DND-41 (cell line): ENCODE results near the gene LRP11.

Experiments used
- ATAC-seq: fragments of 200-7000 bp; cut with Tn5 transposase; 3 replicates; pipeline ENCODE4 v1.9.1; 2021; ENCODE audit warnings: low read depth; ENCODE audit not compliant: insufficient read depth
- DNase-seq: peaks from one replicate; pipeline ENCODE4 v3.0.0-alpha.2; 2020
- H2AFZ ChIP-seq: 2 replicates; pipeline ENCODE4 v1.6.0; 2012; ENCODE audit warnings: low read depth, low read length
- H3K27ac ChIP-seq: 2 replicates; pipeline ENCODE4 v1.5.1; 2012; ENCODE audit warnings: low read length, inconsistent platforms
- H3K27me3 ChIP-seq: fragments of 200-600 bp; sonication (generic); 2 replicates; pipeline ENCODE4 v1.6.0; 2012; ENCODE audit warnings: low read length, mild to moderate bottlenecking, inconsistent platforms; ENCODE audit not compliant: insufficient read depth, poor library complexity
- H3K36me3 ChIP-seq: 2 replicates; pipeline ENCODE4 v1.5.1; 2012; ENCODE audit warnings: low read length, inconsistent platforms; ENCODE audit not compliant: insufficient read depth
- H3K4me1 ChIP-seq: 2 replicates; pipeline ENCODE4 v1.5.1; 2012; ENCODE audit warnings: mild to moderate bottlenecking, low read length; ENCODE audit not compliant: insufficient read depth
- H3K4me2 ChIP-seq: 2 replicates; pipeline ENCODE4 v1.6.0; 2012; ENCODE audit warnings: mild to moderate bottlenecking, moderate library complexity, low read length, inconsistent platforms; ENCODE audit not compliant: insufficient read depth
- H3K4me3 ChIP-seq, 2 experiments: fragments of 200-600 bp in 1 of 2; shearing (Covaris generic) in 1 of 2; 2 replicates each; pipeline ENCODE4 v1.5.1; 2012 to 2016; ENCODE audit warnings: inconsistent platforms in 2 of 2, low read length in 2 of 2, mild to moderate bottlenecking in 2 of 2, low read depth in 1 of 2, moderate library complexity in 1 of 2
- H3K79me2 ChIP-seq: 2 replicates; pipeline ENCODE4 v1.6.0; 2012; ENCODE audit warnings: low read length, inconsistent platforms; ENCODE audit not compliant: insufficient read depth
- H3K9ac ChIP-seq: 2 replicates; pipeline ENCODE4 v1.6.0; 2012; ENCODE audit warnings: low read depth, mild to moderate bottlenecking, inconsistent platforms, low read length, moderate library complexity
- H3K9me3 ChIP-seq: 2 replicates; pipeline ENCODE4 v1.5.1; 2012; ENCODE audit warnings: low read length, moderate library complexity, mild to moderate bottlenecking, inconsistent platforms; ENCODE audit not compliant: insufficient read depth, severe bottlenecking
- H4K20me1 ChIP-seq: 2 replicates; pipeline ENCODE4 v1.6.0; 2012; ENCODE audit warnings: low read length; ENCODE audit not compliant: insufficient read depth
- EZH2 ChIP-seq: IDR thresholded peaks from 3 replicates; pipeline ENCODE4 v1.6.1; 2012; ENCODE audit warnings: borderline replicate concordance, low read depth, mild to moderate bottlenecking, moderate library complexity, low read length, inconsistent platforms; ENCODE audit not compliant: severe bottlenecking
- TF ChIP-seq, protein P1 (sequence below): IDR thresholded peaks from 2 replicates; pipeline ENCODE4 v1.5.1; 2012; ENCODE audit warnings: borderline replicate concordance, low read length, moderate library complexity, mild to moderate bottlenecking; ENCODE audit not compliant: poor library complexity, severe bottlenecking; ENCODE audit errors: extremely low read depth

The LRP11 gene

DNA sequence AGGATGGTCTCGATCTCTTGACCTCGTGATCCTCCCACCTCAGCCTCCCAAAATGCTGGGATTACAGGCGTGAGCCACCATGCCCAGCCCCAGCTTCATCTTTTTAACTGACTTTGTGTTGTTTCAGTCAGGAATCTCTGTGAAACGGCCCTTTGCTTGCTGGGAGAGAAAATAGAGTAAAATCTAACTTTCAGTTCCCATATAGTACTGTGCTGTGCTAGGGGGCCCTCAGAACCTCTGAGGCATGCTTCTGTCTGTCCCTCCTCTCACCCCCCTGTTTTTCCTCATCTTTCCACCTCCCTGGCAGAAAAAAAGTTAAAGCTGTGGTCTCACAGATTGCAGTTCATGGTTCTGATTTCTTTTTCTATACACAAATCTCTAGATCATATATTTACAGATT is 48.4 kb downstream of the LRP11 start:
- Histone ChIP-seq H3K27me3 (no peaks in the 10 kb centered on the region), H3K9ac (no peak overlapping the region), H4K20me1 (no peaks in the 10 kb centered on the region), H3K79me2 (no peaks in the 10 kb centered on the region), H2AFZ (no peak overlapping the region), H3K27ac (no peak overlapping the region), H3K4me1 (peaks cover 16% of the 10 kb centered on the region), H3K4me2 (no peak overlapping the region), H3K4me3 (no peak overlapping the region), H3K36me3 (peaks cover 12% of the 10 kb centered on the region), H3K9me3 (no peaks in the 10 kb centered on the region)
- DNase-seq = no peak
- TF ChIP-seq EZH2 = no peak
- TF ChIP-seq, protein P1, sequence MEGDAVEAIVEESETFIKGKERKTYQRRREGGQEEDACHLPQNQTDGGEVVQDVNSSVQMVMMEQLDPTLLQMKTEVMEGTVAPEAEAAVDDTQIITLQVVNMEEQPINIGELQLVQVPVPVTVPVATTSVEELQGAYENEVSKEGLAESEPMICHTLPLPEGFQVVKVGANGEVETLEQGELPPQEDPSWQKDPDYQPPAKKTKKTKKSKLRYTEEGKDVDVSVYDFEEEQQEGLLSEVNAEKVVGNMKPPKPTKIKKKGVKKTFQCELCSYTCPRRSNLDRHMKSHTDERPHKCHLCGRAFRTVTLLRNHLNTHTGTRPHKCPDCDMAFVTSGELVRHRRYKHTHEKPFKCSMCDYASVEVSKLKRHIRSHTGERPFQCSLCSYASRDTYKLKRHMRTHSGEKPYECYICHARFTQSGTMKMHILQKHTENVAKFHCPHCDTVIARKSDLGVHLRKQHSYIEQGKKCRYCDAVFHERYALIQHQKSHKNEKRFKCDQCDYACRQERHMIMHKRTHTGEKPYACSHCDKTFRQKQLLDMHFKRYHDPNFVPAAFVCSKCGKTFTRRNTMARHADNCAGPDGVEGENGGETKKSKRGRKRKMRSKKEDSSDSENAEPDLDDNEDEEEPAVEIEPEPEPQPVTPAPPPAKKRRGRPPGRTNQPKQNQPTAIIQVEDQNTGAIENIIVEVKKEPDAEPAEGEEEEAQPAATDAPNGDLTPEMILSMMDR = no peak
- ATAC-seq = no peak

DNA sequence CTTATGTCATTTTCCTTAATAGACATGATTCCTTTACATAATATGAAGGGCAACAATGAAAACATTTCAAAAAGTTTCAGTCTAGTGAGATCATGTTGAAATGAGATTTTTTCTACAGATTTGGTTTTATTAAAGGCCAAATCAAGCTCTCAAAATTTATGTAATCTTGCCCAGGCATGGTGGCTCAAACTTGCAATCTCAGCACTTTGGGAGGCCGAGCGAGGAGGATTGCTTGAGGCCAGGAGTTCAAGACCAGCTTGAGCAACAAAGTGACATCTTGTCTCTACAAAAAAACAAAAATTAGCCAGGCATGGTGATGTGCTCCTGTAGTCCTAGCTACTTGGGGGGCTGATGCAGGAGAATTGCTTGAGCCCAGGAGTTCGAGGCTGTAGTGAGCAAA is 50.8 kb downstream of the LRP11 start:
- Histone ChIP-seq H3K4me3 (no peak overlapping the region), H3K27ac (no peak overlapping the region), H3K4me1 (peaks cover 35% of the 10 kb centered on the region), H3K79me2 (no peaks in the 10 kb centered on the region), H2AFZ (no peak overlapping the region), H4K20me1 (no peaks in the 10 kb centered on the region), H3K9me3 (no peaks in the 10 kb centered on the region), H3K4me2 (no peak overlapping the region), H3K36me3 (peaks cover 12% of the 10 kb centered on the region), H3K27me3 (no peaks in the 10 kb centered on the region), H3K9ac (no peak overlapping the region)
- ATAC-seq = no peak
- TF ChIP-seq, protein P1 = no peak
- no peak for TF ChIP-seq EZH2
- no peak for DNase-seq

DNA sequence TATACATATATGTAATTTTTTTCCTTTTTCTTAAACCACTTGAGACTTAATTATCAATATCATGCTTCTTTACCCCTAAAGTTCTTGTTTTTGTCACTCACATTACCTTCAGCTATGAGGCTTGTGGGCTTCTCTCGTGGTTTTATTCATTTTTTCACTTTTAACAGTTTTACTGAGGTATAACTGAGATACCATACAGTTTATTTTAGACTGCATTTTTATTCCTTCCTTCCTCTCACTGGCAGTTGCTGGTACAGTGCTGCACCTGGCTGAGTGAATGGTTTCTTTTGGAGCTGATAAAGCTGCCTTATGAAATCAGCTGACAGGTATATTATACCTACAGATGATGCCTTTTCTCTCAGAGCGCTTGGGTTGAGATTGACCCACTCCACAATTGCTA is 54.4 kb downstream of the LRP11 start:
- DNase-seq (peak; percentile 39), ATAC-seq (peak; percentile 66)
- peaks cover 49% of the 10 kb centered on the region for H3K4me1 ChIP-seq
- no peaks in the 10 kb centered on the region for H3K79me2 ChIP-seq
- H3K9ac ChIP-seq = peak overlapping the region; percentile 26; the same call in 1 of the 2 replicates
- H3K27me3 ChIP-seq = no peaks in the 10 kb centered on the region
- H4K20me1 ChIP-seq = no peaks in the 10 kb centered on the region
- no peaks in the 10 kb centered on the region for H3K9me3 ChIP-seq
- no peak for TF ChIP-seq EZH2
- TF ChIP-seq, protein P1 = no peak
- H3K4me2 ChIP-seq = no peak overlapping the region
- no peak overlapping the region for H3K4me3 ChIP-seq
- no peak overlapping the region for H2AFZ ChIP-seq
- peaks cover 16% of the 10 kb centered on the region for H3K36me3 ChIP-seq
- peak overlapping the region; percentile 80 for H3K27ac ChIP-seq

DNA sequence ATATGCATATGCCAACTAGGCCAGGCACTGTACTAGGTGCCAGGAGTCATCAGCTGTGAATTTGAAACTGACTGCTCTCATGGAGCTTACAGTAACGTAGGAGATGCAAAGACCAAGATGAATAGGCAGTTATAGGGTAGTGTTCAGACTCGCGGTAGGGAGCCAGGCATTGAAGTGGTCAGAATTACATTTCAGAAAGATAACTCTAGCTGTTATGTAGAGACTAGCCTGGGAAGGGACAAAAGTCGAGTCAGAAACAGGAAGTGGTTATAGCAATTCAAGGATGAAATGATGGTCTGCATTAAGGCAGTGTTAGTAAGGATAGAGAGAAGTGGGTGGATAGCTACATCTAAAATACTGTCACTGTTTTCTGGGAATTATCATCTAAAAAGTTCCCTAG is 58.0 kb downstream of the LRP11 start:
- Histone ChIP-seq H3K27me3 (no peaks in the 10 kb centered on the region), H3K9ac (no peak overlapping the region), H3K4me2 (no peak overlapping the region), H3K27ac (peak overlapping the region; percentile 74), H3K36me3 (peaks cover 32% of the 10 kb centered on the region), H3K4me1 (peaks cover 37% of the 10 kb centered on the region), H3K4me3 (no peak overlapping the region), H2AFZ (no peak overlapping the region), H4K20me1 (no peaks in the 10 kb centered on the region), H3K9me3 (no peaks in the 10 kb centered on the region), H3K79me2 (no peaks in the 10 kb centered on the region; the same call in 1 of the 2 replicates)
- no peak for TF ChIP-seq EZH2
- TF ChIP-seq, protein P1 = no peak
- peak; percentile 86 for ATAC-seq
- DNase-seq = peak; percentile 65
